GM12878 (cell line): ENCODE data around the gene ZNF296. TPM values are rescaled to one million over a fixed set of nuclear protein-coding genes. Genes with fewer than 3 reads are reported as not detected.

Experiments used
- ATAC-seq: fragments of 200-7000 bp; cut with Tn5 transposase; 3 replicates; pipeline ENCODE4 v1.9.1; 2020; ENCODE audit warnings: mild to moderate bottlenecking, moderate library complexity
- BruUV-seq: library from RNA; stranded (reverse); fragments of 400-500 nt; replicated peaks from 2 replicates; lab custom pipeline; 2021; lab: Mats Ljungman, UMichigan
- CTCF ChIA-PET: fragments of 300-600 bp; sonication (Branson Sonifier 250); formaldehyde crosslinking; extraction: SDS; loops from one replicate; lab custom pipeline; 2021; ENCODE audit warnings: inconsistent platforms; lab: Yijun Ruan, JAX
- POLR2A ChIA-PET: fragments of 350-600 bp; formaldehyde crosslinking; extraction: SDS; loops from one replicate; lab custom pipeline; 2021; ENCODE audit warnings: inconsistent platforms; lab: Charles Lee
- RAD21 ChIA-PET: fragments of 300-600 bp; sonication (Branson Sonifier 250); formaldehyde crosslinking; loops from one replicate; lab custom pipeline; 2023; ENCODE audit warnings: antibody characterized with exemption; ENCODE audit not compliant: unreplicated experiment; lab: Charles Lee
- SMC1A ChIA-PET: fragments of 300-600 bp; sonication (Branson Sonifier 250); formaldehyde crosslinking; loops from one replicate; lab custom pipeline; 2023; ENCODE audit not compliant: unreplicated experiment, uncharacterized antibody; lab: Charles Lee
- DNase-seq: peaks from one replicate; pipeline ENCODE4 v3.0.0-alpha.2; 2011; ENCODE audit warnings: low read depth, low spot score
- FAIRE-seq: peaks from 3 replicates; lab custom pipeline; 2011; peaks lifted over from hg19 to GRCh38; lab: Jason Lieb, UNC
- H2AFZ ChIP-seq: 2 replicates; pipeline ENCODE4 v1.6.0; 2011; ENCODE audit warnings: low read depth, low read length, control low read depth; ENCODE audit not compliant: control insufficient read depth
- H3K27ac ChIP-seq: 2 replicates; pipeline ENCODE4 v1.5.1; 2011; ENCODE audit warnings: control low read depth; ENCODE audit not compliant: control insufficient read depth, insufficient read depth
- H3K27me3 ChIP-seq, 2 experiments: replicated peaks in 1 of 2; 2 replicates each; pipeline versions ENCODE4 v1.6.0 to v1.6.1; 2011; ENCODE audit warnings: low read length in 1 of 2; ENCODE audit not compliant: control insufficient read depth in 2 of 2, insufficient read depth in 2 of 2
- H3K36me3 ChIP-seq, 2 experiments: 2 replicates each; pipeline ENCODE4 v1.5.1; 2011; ENCODE audit warnings: low read length in 1 of 2; ENCODE audit not compliant: control insufficient read depth in 2 of 2, insufficient read depth in 2 of 2
- H3K4me1 ChIP-seq: 2 replicates; pipeline ENCODE4 v1.6.1; 2011; ENCODE audit warnings: mild to moderate bottlenecking, low read length, moderate library complexity, mixed read lengths; ENCODE audit not compliant: control insufficient read depth, insufficient read depth
- H3K4me2 ChIP-seq: 2 replicates; pipeline ENCODE4 v1.6.0; 2011; ENCODE audit warnings: control low read depth; ENCODE audit not compliant: control insufficient read depth, insufficient read depth
- H3K4me3 ChIP-seq: fragments of 200-600 bp; sonication (generic); 2 replicates; pipeline ENCODE4 v1.5.1; 2016
- H3K79me2 ChIP-seq: 2 replicates; pipeline ENCODE4 v1.6.0; 2011; ENCODE audit warnings: low read length; ENCODE audit not compliant: control insufficient read depth, insufficient read depth
- H3K9ac ChIP-seq: 2 replicates; pipeline ENCODE4 v1.8.0; 2011; ENCODE audit warnings: low read length, control low read depth, mixed read lengths; ENCODE audit not compliant: control insufficient read depth, insufficient read depth
- H3K9me3 ChIP-seq: replicated peaks from 3 replicates; pipeline ENCODE4 v1.5.1; 2011; ENCODE audit warnings: mild to moderate bottlenecking, low read length; ENCODE audit not compliant: control insufficient read depth, insufficient read depth
- H4K20me1 ChIP-seq: 2 replicates; pipeline ENCODE4 v1.6.0; 2011; ENCODE audit not compliant: control insufficient read depth, insufficient read depth
- E2F8 ChIP-seq: fragments of 450-650 bp; IDR thresholded peaks from 2 replicates; pipeline ENCODE4 v1.6.1; 2018; ENCODE audit warnings: mild to moderate bottlenecking, low read depth, moderate library complexity; ENCODE audit not compliant: partially characterized antibody
- ELK1 ChIP-seq: IDR thresholded peaks from 2 replicates; pipeline ENCODE4 v1.6.1; 2012; ENCODE audit warnings: low read depth, low read length, improper control_type of control experiment
- HSF1 ChIP-seq: fragments of 150-350 bp; IDR thresholded peaks from 2 replicates; pipeline ENCODE4 v1.6.1; 2014; ENCODE audit warnings: mild to moderate bottlenecking, low read depth, low read length
- MTA3 ChIP-seq: IDR thresholded peaks from 2 replicates; pipeline ENCODE4 v1.6.1; 2012; ENCODE audit warnings: low read length, inconsistent platforms, borderline replicate concordance
- MYB ChIP-seq: fragments of 150-350 bp; IDR thresholded peaks from 2 replicates; pipeline ENCODE4 v1.6.1; 2014; ENCODE audit warnings: mild to moderate bottlenecking, low read depth, low read length, borderline replicate concordance
- ZNF622 ChIP-seq: fragments of 450-650 bp; IDR thresholded peaks from 2 replicates; pipeline ENCODE4 v1.6.1; 2017; ENCODE audit warnings: mild to moderate bottlenecking, inconsistent platforms
- WGBS: methylation state at CpG from one replicate; pipeline ENCODE4 v1.1.6; 2016; ENCODE audit warnings: low lambda C conversion rate; ENCODE audit not compliant: insufficient replicate concordance, insufficient coverage; ENCODE audit errors: missing lambda C conversion rate; 5-methylcytosine and 5-hydroxymethylcytosine counted together
- in situ Hi-C: fragments of 300-500 bp; cut with MboI; formaldehyde crosslinking; loops from 9 replicates; pipeline ENCODE4 v1.14.3; 2018; ENCODE audit warnings: mixed read lengths
- intact Hi-C: fragments of 100-400 bp; cut with micrococcal nuclease; formaldehyde crosslinking; loops from one replicate; pipeline ENCODE4 v1.14.2; 2022; ENCODE audit not compliant: unreplicated experiment
- polyA plus RNA-seq, 11 experiments: library from polyadenylated mRNA; depleted of rRNA in 4 of 11; unstranded in 6 of 11; stranded (reverse) in 5 of 11; fragments of >200 nt; fragmentation: Nextera tagmentation in 4 of 11; fragmentation: Illumina TruSeq in 1 of 11; extraction: Ambion mirVana in 4 of 11; extraction: Trizol in 1 of 11; gene quantifications; 1 replicate in 1 of 11; 2 replicates in 10 of 11; pipeline versions ENCODE4 v1.2.1 to v1.2.3, GENCODE V29; 2011 to 2016; ENCODE audit warnings: inconsistent platforms in 2 of 11, missing spikeins in 2 of 11, low read depth in 1 of 11
- total RNA-seq, 4 experiments: library from RNA; depleted of rRNA in 3 of 4; stranded (reverse); fragments of >200 nt in 3 of 4; fragmentation: Illumina TruSeq in 1 of 4; extraction: Trizol in 1 of 4; gene quantifications; 2 replicates each; pipeline versions ENCODE4 v1.2.1 to v1.2.3, GENCODE V29; 2013 to 2021

ZNF296 gene
- total and polyA plus RNA-seq, 10 of the 15 experiments (the other 5 are each of a cell fraction or from before 2014, with no cell fraction given): 0.44 to 23.6 (median 3.5) TPM; not detected in 1

DNA sequence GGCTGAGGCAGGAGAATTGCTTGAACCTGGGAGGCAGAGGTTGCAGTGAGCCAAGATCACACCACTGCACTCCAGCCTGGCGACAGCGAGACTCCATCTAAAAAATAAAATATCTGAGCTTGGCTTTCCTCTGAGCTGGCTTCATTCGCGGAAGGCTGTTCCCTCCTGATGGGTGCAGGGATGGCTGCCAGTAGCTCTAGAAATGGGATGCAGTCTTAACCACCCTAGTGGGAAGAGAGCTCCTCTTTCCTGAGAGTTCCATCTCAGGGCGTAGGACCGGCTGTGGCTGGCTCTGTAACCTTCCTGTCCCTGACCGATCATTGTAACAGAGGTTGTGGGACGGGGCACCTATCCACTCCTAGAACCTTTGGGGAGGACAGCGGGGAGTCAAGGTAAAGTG, 49.1 kb upstream of the ZNF296 start:
- H4K20me1 ChIP-seq: no peaks in the 10 kb centered on the region
- CTCF ChIA-PET: interaction anchor here (0.5 to 4.5 kb wide), 23 partner anchors 10 to 221 kb away, joined by 3 to 39 read pairs (median 5); partner anchors contain the start of genes BLOC1S3, GEMIN7, PPP1R37 and TRAPPC6A

More for the DNA sequence above, 49.1 kb upstream of the ZNF296 start:
- DNase-seq (no peak), FAIRE-seq (no peak), ATAC-seq (no peak)
- intact Hi-C loops: no loop called here
- no peak overlapping the region for H3K9ac ChIP-seq
- in situ Hi-C loops: no loop called here
- no peak overlapping the region for H2AFZ ChIP-seq
- no peaks in the 10 kb centered on the region for H3K27me3 ChIP-seq
- H3K27ac ChIP-seq: no peak overlapping the region
- no TSS peak for BruUV-seq
- no peaks in the 10 kb centered on the region for H3K9me3 ChIP-seq
- 85% methylated on average over 9 of the region's 9 CpGs for WGBS
- ChIA-PET SMC1A (interaction anchor here (1.0 to 4.6 kb wide), 7 partner anchors 11 to 137 kb away, joined by 3 to 39 read pairs (median 6); partner anchors contain the start of gene PPP1R37), RAD21 (interaction anchor here (1.0 to 1.6 kb wide), 4 partner anchors 34 to 74 kb away, joined by 3 to 5 read pairs (median 3); no protein-coding TSS in a partner anchor), POLR2A (interaction anchor here (0.5 to 1.4 kb wide), 7 partner anchors 12 to 165 kb away, joined by 3 to 5 read pairs (median 3); no protein-coding TSS in a partner anchor)
- peaks cover 0 to 11% of the 10 kb centered on the region in 2 experiments; a peak in 3 of 4 replicates for H3K36me3 ChIP-seq
- TF ChIP-seq E2F8 (no peak), ELK1 (no peak), MYB (no peak), ZNF622 (no peak), HSF1 (no peak), MTA3 (no peak)
- peaks cover 40% of the 10 kb centered on the region for H3K79me2 ChIP-seq
- peaks cover 28% of the 10 kb centered on the region for H3K4me1 ChIP-seq
- no peak overlapping the region for H3K4me3 ChIP-seq
- H3K4me2 ChIP-seq: no peak overlapping the region
